KOPT-K1 (cell line): ENCODE results near the gene PODN.
A peak's percentile ranks its signal among the peaks of the same experiment; 100 is the strongest.

Experiments used
- H3K27ac ChIP-seq: fragments of 200-600 bp; sonication (generic); 2 replicates; pipeline ENCODE4 v1.5.1; 2016; ENCODE audit warnings: antibody characterized with exemption, mild to moderate bottlenecking, low read depth, low read length; ENCODE audit not compliant: poor library complexity, severe bottlenecking
- H3K36me3 ChIP-seq: fragments of 200-600 bp; sonication (generic); 2 replicates; pipeline ENCODE4 v1.5.1; 2017; ENCODE audit warnings: antibody characterized with exemption, mild to moderate bottlenecking, low read length, moderate library complexity; ENCODE audit not compliant: insufficient read depth
- H3K9me3 ChIP-seq: fragments of 200-600 bp; sonication (generic); 2 replicates; pipeline ENCODE4 v1.5.1; 2017; ENCODE audit warnings: antibody characterized with exemption, low read length, mild to moderate bottlenecking; ENCODE audit not compliant: insufficient read depth, poor library complexity, severe bottlenecking

PODN gene

GRCh38 chr1:53087332-53088285 lies 25.6 kb downstream of the PODN start:
- Histone ChIP-seq H3K27ac (no peak overlapping the region), H3K9me3 (no peaks in the 10 kb centered on the region), H3K36me3 (no peaks in the 10 kb centered on the region)

- Histone ChIP-seq H3K36me3 (no peaks in the 10 kb centered on the region), H3K9me3 (no peaks in the 10 kb centered on the region), H3K27ac (no peak overlapping the region)
Observed at GRCh38 chr1:53088616-53089300, 26.7 kb downstream of the PODN start.

- H3K36me3 ChIP-seq: no peaks in the 10 kb centered on the region
- no peaks in the 10 kb centered on the region for H3K9me3 ChIP-seq
- H3K27ac ChIP-seq: no peak overlapping the region
Observed at GRCh38 chr1:53089478-53090226, 27.6 kb downstream of the PODN start.

GRCh38 chr1:53090227-53091147 lies 28.5 kb downstream of the PODN start:
- Histone ChIP-seq H3K36me3 (no peaks in the 10 kb centered on the region), H3K9me3 (peaks cover 1% of the 10 kb centered on the region), H3K27ac (no peak overlapping the region)

GRCh38 chr1:53091841-53092645 lies 30.0 kb downstream of the PODN start:
- Histone ChIP-seq H3K9me3 (peaks cover 17% of the 10 kb centered on the region), H3K36me3 (no peaks in the 10 kb centered on the region), H3K27ac (peak overlapping the region; percentile 13)

- Histone ChIP-seq H3K27ac (no peak overlapping the region), H3K36me3 (no peaks in the 10 kb centered on the region), H3K9me3 (peaks cover 25% of the 10 kb centered on the region)
Observed at GRCh38 chr1:53092659-53093450, 30.8 kb downstream of the PODN start.

- H3K27ac ChIP-seq: no peak overlapping the region
- H3K36me3 ChIP-seq: no peaks in the 10 kb centered on the region
- peaks cover 31% of the 10 kb centered on the region for H3K9me3 ChIP-seq
Observed at GRCh38 chr1:53093451-53093754, 31.4 kb downstream of the PODN start.

GRCh38 chr1:53093778-53094532 lies 31.9 kb downstream of the PODN start:
- H3K36me3 ChIP-seq: no peaks in the 10 kb centered on the region
- peaks cover 36% of the 10 kb centered on the region for H3K9me3 ChIP-seq
- no peak overlapping the region for H3K27ac ChIP-seq

- peaks cover 42% of the 10 kb centered on the region for H3K9me3 ChIP-seq
- no peak overlapping the region for H3K27ac ChIP-seq
- no peaks in the 10 kb centered on the region for H3K36me3 ChIP-seq
Observed at GRCh38 chr1:53094533-53094919, 32.5 kb downstream of the PODN start.

- H3K36me3 ChIP-seq: no peaks in the 10 kb centered on the region
- peaks cover 25% of the 10 kb centered on the region for H3K9me3 ChIP-seq
- H3K27ac ChIP-seq: peak overlapping the region; percentile 28
Observed at GRCh38 chr1:53104289-53104913, 42.4 kb downstream of the PODN start.

- Histone ChIP-seq H3K9me3 (no peaks in the 10 kb centered on the region), H3K27ac (peak overlapping the region; percentile 59), H3K36me3 (no peaks in the 10 kb centered on the region)
Observed at GRCh38 chr1:53107090-53107489, 45.1 kb downstream of the PODN start.

- Histone ChIP-seq H3K9me3 (no peaks in the 10 kb centered on the region), H3K27ac (peak overlapping the region; percentile 59), H3K36me3 (no peaks in the 10 kb centered on the region)
Observed at GRCh38 chr1:53107570-53108322, 45.7 kb downstream of the PODN start.
